LNCaP clone FGC (cell line): ENCODE data around the gene ZBTB40.

Experiments used
- DNase-seq: peaks from one replicate; pipeline ENCODE4 v3.0.0-alpha.2; 2011; ENCODE audit warnings: low read depth
- H3K4me3 ChIP-seq: 2 replicates; pipeline ENCODE4 v1.5.1; 2011; ENCODE audit warnings: mild to moderate bottlenecking, low read depth, low read length, control low read depth
- TF ChIP-seq, protein P1 (sequence below): IDR thresholded peaks from 2 replicates; pipeline ENCODE4 v1.5.1; 2012; ENCODE audit warnings: mild to moderate bottlenecking; ENCODE audit not compliant: control insufficient read depth, insufficient read depth; ENCODE audit errors: extremely low read depth

ZBTB40 gene

DNA sequence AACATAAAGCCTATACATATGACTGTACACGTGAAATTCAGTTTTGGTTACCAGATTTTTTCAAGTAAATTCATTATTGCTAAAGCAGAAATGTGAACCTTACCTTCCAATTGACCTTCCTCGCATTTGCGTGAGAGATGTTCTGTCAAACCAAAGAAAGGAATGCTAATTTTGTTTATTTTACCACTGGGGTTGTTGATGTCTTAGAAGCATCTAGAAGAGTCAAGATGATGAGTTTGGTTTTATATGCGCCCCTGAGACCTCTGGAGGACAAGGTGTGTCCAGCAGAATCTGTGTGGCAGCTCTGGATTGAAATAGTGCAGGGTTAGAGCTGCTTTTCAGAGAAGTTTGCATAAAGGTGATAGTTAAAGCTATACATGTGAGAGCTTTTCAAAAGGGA lies 48.4 kb downstream of the ZBTB40 start:
- no peak for DNase-seq
- TF ChIP-seq, protein P1, sequence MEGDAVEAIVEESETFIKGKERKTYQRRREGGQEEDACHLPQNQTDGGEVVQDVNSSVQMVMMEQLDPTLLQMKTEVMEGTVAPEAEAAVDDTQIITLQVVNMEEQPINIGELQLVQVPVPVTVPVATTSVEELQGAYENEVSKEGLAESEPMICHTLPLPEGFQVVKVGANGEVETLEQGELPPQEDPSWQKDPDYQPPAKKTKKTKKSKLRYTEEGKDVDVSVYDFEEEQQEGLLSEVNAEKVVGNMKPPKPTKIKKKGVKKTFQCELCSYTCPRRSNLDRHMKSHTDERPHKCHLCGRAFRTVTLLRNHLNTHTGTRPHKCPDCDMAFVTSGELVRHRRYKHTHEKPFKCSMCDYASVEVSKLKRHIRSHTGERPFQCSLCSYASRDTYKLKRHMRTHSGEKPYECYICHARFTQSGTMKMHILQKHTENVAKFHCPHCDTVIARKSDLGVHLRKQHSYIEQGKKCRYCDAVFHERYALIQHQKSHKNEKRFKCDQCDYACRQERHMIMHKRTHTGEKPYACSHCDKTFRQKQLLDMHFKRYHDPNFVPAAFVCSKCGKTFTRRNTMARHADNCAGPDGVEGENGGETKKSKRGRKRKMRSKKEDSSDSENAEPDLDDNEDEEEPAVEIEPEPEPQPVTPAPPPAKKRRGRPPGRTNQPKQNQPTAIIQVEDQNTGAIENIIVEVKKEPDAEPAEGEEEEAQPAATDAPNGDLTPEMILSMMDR = no peak
- H3K4me3 ChIP-seq = no peak overlapping the region

GRCh38 chr1:22500471-22500870 lies 48.8 kb downstream of the ZBTB40 start:
- no peak overlapping the region for H3K4me3 ChIP-seq
- TF ChIP-seq, protein P1 = no peak
- DNase-seq = no peak

DNA sequence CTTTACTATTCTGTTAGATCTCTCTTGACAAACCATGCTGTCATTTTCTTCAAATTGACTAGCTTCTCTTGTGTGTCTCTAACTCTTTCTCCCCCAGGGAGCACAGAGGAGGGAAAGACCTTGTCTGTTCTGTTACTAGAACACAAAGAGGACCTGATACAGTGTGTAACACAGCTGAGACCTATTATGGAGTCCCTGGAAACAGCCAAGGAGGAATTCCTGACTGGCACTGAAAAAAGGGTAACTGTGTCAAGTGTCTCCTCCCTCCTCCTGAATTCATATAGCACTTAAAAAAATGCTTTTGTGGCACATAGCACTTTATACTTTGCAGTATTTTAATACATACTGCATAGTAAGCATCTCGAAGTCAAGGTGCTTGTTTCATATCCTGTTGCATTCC lies 50.6 kb downstream of the ZBTB40 start:
- DNase-seq = no peak
- TF ChIP-seq, protein P1 = no peak
- no peak overlapping the region for H3K4me3 ChIP-seq

- TF ChIP-seq, protein P1 = no peak
- no peak overlapping the region for H3K4me3 ChIP-seq
- no peak for DNase-seq
Measured at GRCh38 chr1:22503721-22504410, 52.2 kb downstream of the ZBTB40 start.

DNA sequence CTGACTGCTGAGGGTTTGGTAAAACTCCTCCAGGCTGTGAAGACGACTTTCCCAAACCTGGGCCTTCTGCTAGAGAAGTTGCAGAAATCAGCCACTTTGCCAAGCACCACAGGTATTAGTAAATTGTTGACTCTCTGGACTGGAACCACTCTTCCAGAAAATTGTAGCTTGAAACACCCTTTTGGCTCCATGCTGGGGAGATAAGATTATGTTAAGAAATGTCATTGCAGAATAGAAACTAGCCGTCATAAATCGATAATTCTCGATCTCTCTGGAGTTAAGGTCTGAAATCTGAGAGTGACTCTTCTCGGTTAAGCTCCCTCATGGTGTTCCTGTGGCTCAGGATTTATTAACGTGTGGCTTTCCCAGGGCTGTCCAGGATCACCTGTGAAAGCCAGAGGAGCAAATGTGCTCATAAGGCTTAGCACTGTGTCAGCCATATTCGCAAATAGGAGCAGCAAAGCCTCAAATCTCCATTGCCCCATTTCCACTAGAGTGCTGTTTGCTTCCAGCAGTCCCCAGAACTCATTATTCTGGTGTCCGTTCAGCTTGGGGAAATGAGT lies 54.6 kb downstream of the ZBTB40 start:
- TF ChIP-seq, protein P1 = no peak
- no peak overlapping the region for H3K4me3 ChIP-seq
- DNase-seq = no peak

- no peak for DNase-seq
- TF ChIP-seq, protein P1 = no peak
- H3K4me3 ChIP-seq = no peak overlapping the region
Measured at GRCh38 chr1:22507587-22507986, 55.9 kb downstream of the ZBTB40 start.

DNA sequence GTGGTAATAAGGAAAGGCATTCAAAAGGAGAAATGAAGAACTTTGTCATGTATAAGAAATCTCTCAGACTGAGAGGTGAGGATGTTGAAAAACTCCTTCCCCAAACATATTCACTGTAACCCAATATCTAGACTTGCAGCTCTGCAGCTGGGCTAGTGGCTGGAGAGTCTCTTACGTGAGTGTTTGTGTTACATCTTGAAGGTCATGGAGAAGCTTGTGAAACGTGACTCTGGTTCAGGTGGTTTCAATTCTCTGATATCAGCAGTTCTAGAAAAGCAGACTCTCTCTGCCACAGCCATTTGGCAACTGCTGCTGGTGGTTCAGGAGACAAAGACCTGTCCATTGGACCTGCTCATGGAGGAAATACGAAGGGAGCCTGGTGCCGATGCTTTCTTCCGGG lies 56.7 kb downstream of the ZBTB40 start:
- TF ChIP-seq, protein P1 = no peak
- no peak for DNase-seq
- no peak overlapping the region for H3K4me3 ChIP-seq
